Esophagus squamous epithelium (tissue), 4 donors: ENCODE measurements around the gene TMEM201.

Experiments
- POLR2A ChIP-seq, 4 donors: fragments of 450-650 bp; IDR thresholded peaks; one replicate each; pipeline ENCODE4 v1.6.1; 2017; ENCODE audit warnings: antibody characterized with exemption in 4 of 4, mild to moderate bottlenecking in 4 of 4, moderate library complexity in 3 of 4
- TF ChIP-seq, protein P1 (sequence below), 6 experiments: fragments of 450-650 bp in 4 of 6; fragments of 200-600 bp in 2 of 6; sonication (generic) in 2 of 6; IDR thresholded peaks; one replicate each; pipeline ENCODE4 v1.5.1; 2016 to 2019; ENCODE audit warnings: antibody characterized with exemption in 6 of 6, mild to moderate bottlenecking in 4 of 6, moderate library complexity in 4 of 6

DNA sequence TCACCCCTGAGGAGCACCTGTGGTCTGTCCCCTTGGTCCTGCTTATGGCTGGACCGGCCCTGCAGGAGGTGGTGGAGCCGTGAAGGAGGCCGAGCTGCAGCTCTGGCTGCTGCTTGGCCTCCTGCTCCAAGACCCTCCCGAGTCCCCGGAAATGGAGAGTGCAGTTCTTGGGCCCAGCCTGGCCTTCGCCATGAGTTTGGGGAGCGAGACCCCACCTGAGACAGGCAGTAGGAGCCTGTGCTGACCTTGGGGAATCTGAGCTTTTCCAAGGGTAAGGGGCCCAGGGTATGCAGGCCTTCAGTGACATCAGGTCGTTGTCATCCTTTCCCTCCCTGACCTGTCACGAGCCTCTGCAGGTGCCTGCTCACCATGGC, 14.1 kb downstream of the TMEM201 start:
- TF ChIP-seq, protein P1, sequence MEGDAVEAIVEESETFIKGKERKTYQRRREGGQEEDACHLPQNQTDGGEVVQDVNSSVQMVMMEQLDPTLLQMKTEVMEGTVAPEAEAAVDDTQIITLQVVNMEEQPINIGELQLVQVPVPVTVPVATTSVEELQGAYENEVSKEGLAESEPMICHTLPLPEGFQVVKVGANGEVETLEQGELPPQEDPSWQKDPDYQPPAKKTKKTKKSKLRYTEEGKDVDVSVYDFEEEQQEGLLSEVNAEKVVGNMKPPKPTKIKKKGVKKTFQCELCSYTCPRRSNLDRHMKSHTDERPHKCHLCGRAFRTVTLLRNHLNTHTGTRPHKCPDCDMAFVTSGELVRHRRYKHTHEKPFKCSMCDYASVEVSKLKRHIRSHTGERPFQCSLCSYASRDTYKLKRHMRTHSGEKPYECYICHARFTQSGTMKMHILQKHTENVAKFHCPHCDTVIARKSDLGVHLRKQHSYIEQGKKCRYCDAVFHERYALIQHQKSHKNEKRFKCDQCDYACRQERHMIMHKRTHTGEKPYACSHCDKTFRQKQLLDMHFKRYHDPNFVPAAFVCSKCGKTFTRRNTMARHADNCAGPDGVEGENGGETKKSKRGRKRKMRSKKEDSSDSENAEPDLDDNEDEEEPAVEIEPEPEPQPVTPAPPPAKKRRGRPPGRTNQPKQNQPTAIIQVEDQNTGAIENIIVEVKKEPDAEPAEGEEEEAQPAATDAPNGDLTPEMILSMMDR (IDR thresholded peaks at IDR 0.05), result no peak
- no peak for TF ChIP-seq POLR2A (IDR thresholded peaks at IDR 0.05)
